ENCODE data around the gene AIF1L. TPM values are rescaled to one million over a fixed set of nuclear protein-coding genes. Genes with fewer than 3 reads are reported as not detected.

AIF1L gene
- total RNA-seq, 1 donor = 0.45 TPM

GRCh38 chr9:131116281-131117120, 20.2 kb downstream of the AIF1L start:
- TF ChIP-seq CTCF (IDR thresholded peaks at IDR 0.05; ENCODE audit: insufficient read depth, low read length) = no peak
- no peak overlapping the region for H3K4me3 ChIP-seq (ENCODE audit: low read depth, low read length)
- DNase-seq (ENCODE audit: low read depth) = no peak

- no peak overlapping the region for H3K4me3 ChIP-seq (ENCODE audit: low read depth, low read length)
- no peak for DNase-seq (ENCODE audit: low read depth)
- no peak for TF ChIP-seq CTCF (IDR thresholded peaks at IDR 0.05; ENCODE audit: insufficient read depth, low read length)
Observed at GRCh38 chr9:131117121-131117761, 20.9 kb downstream of the AIF1L start.

GRCh38 chr9:131117762-131118145, 21.4 kb downstream of the AIF1L start:
- TF ChIP-seq CTCF (IDR thresholded peaks at IDR 0.05; ENCODE audit: insufficient read depth, low read length) = no peak
- no peak for DNase-seq (ENCODE audit: low read depth)
- no peak overlapping the region for H3K4me3 ChIP-seq (ENCODE audit: low read depth, low read length)

GRCh38 chr9:131119600-131119999, 23.3 kb downstream of the AIF1L start:
- TF ChIP-seq CTCF (IDR thresholded peaks at IDR 0.05; ENCODE audit: insufficient read depth, low read length) = no peak
- no peak overlapping the region for H3K4me3 ChIP-seq (ENCODE audit: low read depth, low read length)
- DNase-seq (ENCODE audit: low read depth) = no peak

- DNase-seq (ENCODE audit: low read depth) = no peak
- H3K4me3 ChIP-seq (ENCODE audit: low read depth, low read length) = no peak overlapping the region
- TF ChIP-seq CTCF (IDR thresholded peaks at IDR 0.05; ENCODE audit: insufficient read depth, low read length) = no peak
Observed at GRCh38 chr9:131120620-131121228, 24.4 kb downstream of the AIF1L start.

- no peak overlapping the region for H3K4me3 ChIP-seq (ENCODE audit: low read depth, low read length)
- no peak for DNase-seq (ENCODE audit: low read depth)
- TF ChIP-seq CTCF (IDR thresholded peaks at IDR 0.05; ENCODE audit: insufficient read depth, low read length) = no peak
Observed at GRCh38 chr9:131121346-131121745, 25.0 kb downstream of the AIF1L start.
